Neural cell (in vitro differentiated cells): ENCODE data around the gene FAM9C.

Experiments used
- EP300 ChIP-seq: fragments of 450-650 bp; conservative IDR thresholded peaks from 2 replicates; pipeline ENCODE4 v1.6.1; 2014; ENCODE audit warnings: antibody characterized with exemption, mild to moderate bottlenecking, moderate library complexity; ENCODE audit not compliant: poor library complexity, severe bottlenecking
- EZH2 ChIP-seq: fragments of 200-600, 300-800 bp; shearing (Covaris generic), sonication (generic); IDR thresholded peaks from 2 replicates; pipeline ENCODE4 v1.6.1; 2014; ENCODE audit warnings: antibody characterized with exemption, low read length, borderline replicate concordance, mild to moderate bottlenecking; ENCODE audit not compliant: insufficient read depth, poor library complexity, severe bottlenecking
- POLR2AphosphoS5 ChIP-seq: IDR thresholded peaks from 2 replicates; pipeline ENCODE4 v1.6.1; 2012
- SMC3 ChIP-seq: fragments of 450-650 bp; conservative IDR thresholded peaks from 2 replicates; pipeline ENCODE4 v1.6.1; 2014; ENCODE audit warnings: antibody characterized with exemption, mild to moderate bottlenecking, moderate library complexity; ENCODE audit not compliant: poor library complexity
- TAF1 ChIP-seq: IDR thresholded peaks from 2 replicates; pipeline ENCODE4 v1.6.1; 2012; ENCODE audit warnings: low read depth
- TF ChIP-seq, protein P1 (sequence below): fragments of 450-650 bp; IDR thresholded peaks from 2 replicates; pipeline ENCODE4 v1.5.1; 2014; ENCODE audit warnings: antibody characterized with exemption, mild to moderate bottlenecking, moderate library complexity; ENCODE audit not compliant: poor library complexity, severe bottlenecking
- TF ChIP-seq, protein P2 (sequence below): IDR thresholded peaks from 2 replicates; pipeline ENCODE4 v1.6.1; 2012; ENCODE audit warnings: borderline replicate concordance

DNA sequence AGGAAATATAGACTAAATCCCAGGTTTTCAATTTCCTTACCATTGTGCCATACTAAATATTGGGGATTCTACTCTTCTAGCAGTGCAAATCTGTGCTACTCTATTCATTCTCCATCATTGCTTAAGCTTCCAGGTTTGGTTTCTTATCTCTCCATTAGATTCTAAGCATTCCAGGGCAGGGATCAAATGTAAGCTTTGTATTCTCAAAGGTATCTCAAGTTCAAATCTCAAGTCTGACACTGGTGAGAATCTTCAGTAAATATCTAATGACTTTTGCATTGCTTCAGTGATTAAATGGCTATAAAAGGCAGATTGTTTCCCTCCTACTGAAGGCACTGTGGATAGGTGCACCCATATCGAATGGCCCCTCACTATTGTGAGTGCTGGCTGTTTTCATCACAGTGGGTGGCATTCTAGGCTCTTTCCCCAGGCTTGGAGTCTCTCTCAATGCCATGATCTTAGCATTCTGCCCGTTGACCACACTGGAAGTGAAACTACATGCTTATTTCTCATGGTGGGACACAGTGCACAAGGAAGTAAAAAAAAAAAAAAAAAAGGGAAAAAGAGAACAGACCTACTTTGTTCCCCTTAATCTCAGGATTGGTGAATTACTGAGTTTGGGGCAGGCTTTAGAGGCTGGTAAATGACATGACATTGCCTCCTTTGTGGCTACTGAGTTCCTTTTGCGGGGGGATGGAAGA, 28.7 kb downstream of the FAM9C start:
- TF ChIP-seq POLR2AphosphoS5, result no peak
- TF ChIP-seq EP300, result no peak
- TF ChIP-seq, protein P1, sequence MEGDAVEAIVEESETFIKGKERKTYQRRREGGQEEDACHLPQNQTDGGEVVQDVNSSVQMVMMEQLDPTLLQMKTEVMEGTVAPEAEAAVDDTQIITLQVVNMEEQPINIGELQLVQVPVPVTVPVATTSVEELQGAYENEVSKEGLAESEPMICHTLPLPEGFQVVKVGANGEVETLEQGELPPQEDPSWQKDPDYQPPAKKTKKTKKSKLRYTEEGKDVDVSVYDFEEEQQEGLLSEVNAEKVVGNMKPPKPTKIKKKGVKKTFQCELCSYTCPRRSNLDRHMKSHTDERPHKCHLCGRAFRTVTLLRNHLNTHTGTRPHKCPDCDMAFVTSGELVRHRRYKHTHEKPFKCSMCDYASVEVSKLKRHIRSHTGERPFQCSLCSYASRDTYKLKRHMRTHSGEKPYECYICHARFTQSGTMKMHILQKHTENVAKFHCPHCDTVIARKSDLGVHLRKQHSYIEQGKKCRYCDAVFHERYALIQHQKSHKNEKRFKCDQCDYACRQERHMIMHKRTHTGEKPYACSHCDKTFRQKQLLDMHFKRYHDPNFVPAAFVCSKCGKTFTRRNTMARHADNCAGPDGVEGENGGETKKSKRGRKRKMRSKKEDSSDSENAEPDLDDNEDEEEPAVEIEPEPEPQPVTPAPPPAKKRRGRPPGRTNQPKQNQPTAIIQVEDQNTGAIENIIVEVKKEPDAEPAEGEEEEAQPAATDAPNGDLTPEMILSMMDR, result no peak
- TF ChIP-seq EZH2, result no peak
- no peak for TF ChIP-seq SMC3
- TF ChIP-seq, protein P2, sequence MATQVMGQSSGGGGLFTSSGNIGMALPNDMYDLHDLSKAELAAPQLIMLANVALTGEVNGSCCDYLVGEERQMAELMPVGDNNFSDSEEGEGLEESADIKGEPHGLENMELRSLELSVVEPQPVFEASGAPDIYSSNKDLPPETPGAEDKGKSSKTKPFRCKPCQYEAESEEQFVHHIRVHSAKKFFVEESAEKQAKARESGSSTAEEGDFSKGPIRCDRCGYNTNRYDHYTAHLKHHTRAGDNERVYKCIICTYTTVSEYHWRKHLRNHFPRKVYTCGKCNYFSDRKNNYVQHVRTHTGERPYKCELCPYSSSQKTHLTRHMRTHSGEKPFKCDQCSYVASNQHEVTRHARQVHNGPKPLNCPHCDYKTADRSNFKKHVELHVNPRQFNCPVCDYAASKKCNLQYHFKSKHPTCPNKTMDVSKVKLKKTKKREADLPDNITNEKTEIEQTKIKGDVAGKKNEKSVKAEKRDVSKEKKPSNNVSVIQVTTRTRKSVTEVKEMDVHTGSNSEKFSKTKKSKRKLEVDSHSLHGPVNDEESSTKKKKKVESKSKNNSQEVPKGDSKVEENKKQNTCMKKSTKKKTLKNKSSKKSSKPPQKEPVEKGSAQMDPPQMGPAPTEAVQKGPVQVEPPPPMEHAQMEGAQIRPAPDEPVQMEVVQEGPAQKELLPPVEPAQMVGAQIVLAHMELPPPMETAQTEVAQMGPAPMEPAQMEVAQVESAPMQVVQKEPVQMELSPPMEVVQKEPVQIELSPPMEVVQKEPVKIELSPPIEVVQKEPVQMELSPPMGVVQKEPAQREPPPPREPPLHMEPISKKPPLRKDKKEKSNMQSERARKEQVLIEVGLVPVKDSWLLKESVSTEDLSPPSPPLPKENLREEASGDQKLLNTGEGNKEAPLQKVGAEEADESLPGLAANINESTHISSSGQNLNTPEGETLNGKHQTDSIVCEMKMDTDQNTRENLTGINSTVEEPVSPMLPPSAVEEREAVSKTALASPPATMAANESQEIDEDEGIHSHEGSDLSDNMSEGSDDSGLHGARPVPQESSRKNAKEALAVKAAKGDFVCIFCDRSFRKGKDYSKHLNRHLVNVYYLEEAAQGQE, result no peak
- no peak for TF ChIP-seq TAF1
